Neural cell (in vitro differentiated cells): ENCODE data around the gene SLC2A1.

Experiments used
- EZH2 ChIP-seq: fragments of 200-600, 300-800 bp; shearing (Covaris generic), sonication (generic); IDR thresholded peaks from 2 replicates; pipeline ENCODE4 v1.6.1; 2014; ENCODE audit warnings: antibody characterized with exemption, low read length, borderline replicate concordance, mild to moderate bottlenecking; ENCODE audit not compliant: insufficient read depth, poor library complexity, severe bottlenecking
- POLR2AphosphoS5 ChIP-seq: IDR thresholded peaks from 2 replicates; pipeline ENCODE4 v1.6.1; 2012
- SMC3 ChIP-seq: fragments of 450-650 bp; conservative IDR thresholded peaks from 2 replicates; pipeline ENCODE4 v1.6.1; 2014; ENCODE audit warnings: antibody characterized with exemption, mild to moderate bottlenecking, moderate library complexity; ENCODE audit not compliant: poor library complexity
- TAF1 ChIP-seq: IDR thresholded peaks from 2 replicates; pipeline ENCODE4 v1.6.1; 2012; ENCODE audit warnings: low read depth
- TF ChIP-seq, protein P1 (sequence below): fragments of 450-650 bp; IDR thresholded peaks from 2 replicates; pipeline ENCODE4 v1.5.1; 2014; ENCODE audit warnings: antibody characterized with exemption, mild to moderate bottlenecking, moderate library complexity; ENCODE audit not compliant: poor library complexity, severe bottlenecking

DNA sequence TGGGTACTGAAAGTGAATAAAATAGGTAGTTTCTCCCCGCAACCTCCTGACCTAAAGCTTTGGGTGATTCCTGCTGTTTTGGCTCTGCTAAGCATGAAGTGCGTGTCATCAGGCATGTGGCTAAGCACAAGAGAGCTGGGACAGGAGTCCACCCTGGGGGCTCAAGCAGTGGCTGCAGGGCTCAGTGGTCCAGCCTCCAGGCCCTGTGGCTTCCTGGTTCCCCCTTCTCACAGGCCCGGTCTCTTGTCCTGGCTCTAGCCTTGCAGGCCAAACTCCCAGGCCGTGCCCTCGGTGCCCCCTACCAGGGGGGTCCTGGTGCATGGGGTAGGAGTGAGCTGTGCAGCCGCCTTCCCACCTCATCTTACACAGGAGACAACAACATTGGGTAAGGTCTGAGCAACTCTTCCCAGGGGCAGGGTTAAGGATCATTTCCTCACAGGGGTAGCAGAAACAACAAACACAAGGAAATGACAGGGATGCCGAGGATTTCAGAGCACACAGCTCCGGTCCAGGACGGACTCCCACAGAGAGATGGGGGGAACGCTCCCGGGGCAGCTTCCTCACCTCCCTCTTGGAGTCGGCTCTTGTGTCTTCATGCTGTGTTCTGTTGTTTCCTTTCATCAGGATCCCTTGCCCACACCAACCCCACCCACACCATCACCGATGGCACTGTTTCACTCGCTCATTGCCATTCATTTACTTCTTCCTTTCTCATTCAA is 19.8 kb upstream of the SLC2A1 start:
- TF ChIP-seq, protein P1, sequence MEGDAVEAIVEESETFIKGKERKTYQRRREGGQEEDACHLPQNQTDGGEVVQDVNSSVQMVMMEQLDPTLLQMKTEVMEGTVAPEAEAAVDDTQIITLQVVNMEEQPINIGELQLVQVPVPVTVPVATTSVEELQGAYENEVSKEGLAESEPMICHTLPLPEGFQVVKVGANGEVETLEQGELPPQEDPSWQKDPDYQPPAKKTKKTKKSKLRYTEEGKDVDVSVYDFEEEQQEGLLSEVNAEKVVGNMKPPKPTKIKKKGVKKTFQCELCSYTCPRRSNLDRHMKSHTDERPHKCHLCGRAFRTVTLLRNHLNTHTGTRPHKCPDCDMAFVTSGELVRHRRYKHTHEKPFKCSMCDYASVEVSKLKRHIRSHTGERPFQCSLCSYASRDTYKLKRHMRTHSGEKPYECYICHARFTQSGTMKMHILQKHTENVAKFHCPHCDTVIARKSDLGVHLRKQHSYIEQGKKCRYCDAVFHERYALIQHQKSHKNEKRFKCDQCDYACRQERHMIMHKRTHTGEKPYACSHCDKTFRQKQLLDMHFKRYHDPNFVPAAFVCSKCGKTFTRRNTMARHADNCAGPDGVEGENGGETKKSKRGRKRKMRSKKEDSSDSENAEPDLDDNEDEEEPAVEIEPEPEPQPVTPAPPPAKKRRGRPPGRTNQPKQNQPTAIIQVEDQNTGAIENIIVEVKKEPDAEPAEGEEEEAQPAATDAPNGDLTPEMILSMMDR, result no peak
- TF ChIP-seq EZH2 (no peak), TAF1 (no peak), POLR2AphosphoS5 (no peak), SMC3 (no peak)
